ENCODE data around the gene TMEM236.

DNA sequence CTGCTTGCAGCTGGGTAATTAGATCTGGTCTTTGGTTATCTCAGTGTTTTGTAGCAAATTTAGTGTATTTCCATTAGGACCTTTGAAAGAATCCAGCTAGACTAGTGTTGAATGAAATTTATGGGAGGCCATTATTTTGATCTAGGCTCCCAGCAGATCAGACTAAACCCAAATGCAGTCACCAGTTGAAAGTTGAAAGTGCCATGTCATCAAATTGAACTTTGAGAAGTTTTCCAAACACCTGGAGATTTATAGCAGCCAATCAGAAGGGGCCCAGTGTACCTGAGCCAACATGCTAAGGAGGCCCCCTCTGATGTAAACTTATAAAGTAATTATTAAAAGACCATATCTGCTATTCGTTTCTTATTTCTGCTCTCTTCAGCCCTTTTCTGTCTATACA lies 11.3 kb upstream of the TMEM236 start:
- no peak for TF ChIP-seq POLR2A (IDR thresholded peaks at IDR 0.05)
- TF ChIP-seq CTCF (IDR thresholded peaks at IDR 0.05): no peak

All from Peyer's patch (tissue), 4 donors.